Smooth muscle cell (in vitro differentiated cells): ENCODE measurements around the gene CYP2F1. TPM values are rescaled to one million over a fixed set of nuclear protein-coding genes. Genes with fewer than 3 reads are reported as not detected.

Source experiments
- DNase-seq: peaks from one replicate; lab custom pipeline; 2025; ENCODE audit not compliant: unreplicated experiment; lab: John Stamatoyannopoulos, UW
- H2AFZ ChIP-seq: fragments of 200-600 bp; sonication (generic); 2 replicates; pipeline ENCODE4 v1.6.0; 2016; ENCODE audit warnings: antibody characterized with exemption, low read depth, mild to moderate bottlenecking
- H3F3A ChIP-seq: fragments of 200-600 bp; sonication (generic); 2 replicates; pipeline ENCODE4 v1.6.0; 2017; ENCODE audit warnings: antibody characterized with exemption, low read depth
- H3K27ac ChIP-seq: fragments of 200-600 bp; sonication (generic); 2 replicates; pipeline ENCODE4 v1.5.1; 2016; ENCODE audit warnings: low read depth, mild to moderate bottlenecking
- H3K27me3 ChIP-seq: fragments of 200-600 bp; sonication (generic); 2 replicates; pipeline ENCODE4 v1.6.1; 2016; ENCODE audit warnings: low read depth, mild to moderate bottlenecking
- H3K36me3 ChIP-seq: fragments of 200-600 bp; sonication (generic); 2 replicates; pipeline ENCODE4 v1.5.1; 2016; ENCODE audit warnings: low read depth
- H3K4me1 ChIP-seq: fragments of 200-600 bp; sonication (generic); 2 replicates; pipeline ENCODE4 v1.5.1; 2016; ENCODE audit warnings: low read depth
- H3K4me2 ChIP-seq: fragments of 200-600 bp; sonication (generic); 2 replicates; pipeline ENCODE4 v1.6.0; 2016; ENCODE audit warnings: mild to moderate bottlenecking
- H3K4me3 ChIP-seq: fragments of 200-600 bp; sonication (generic); 2 replicates; pipeline ENCODE4 v1.5.1; 2016; ENCODE audit warnings: mild to moderate bottlenecking
- H3K79me2 ChIP-seq: fragments of 200-600 bp; sonication (generic); 2 replicates; pipeline ENCODE4 v1.6.0; 2016; ENCODE audit warnings: low read depth, mild to moderate bottlenecking
- H3K9ac ChIP-seq: fragments of 200-600 bp; sonication (generic); 2 replicates; pipeline ENCODE4 v1.6.0; 2016; ENCODE audit warnings: low read depth
- H3K9me3 ChIP-seq: fragments of 200-600 bp; sonication (generic); replicated peaks from 2 replicates; pipeline ENCODE4 v1.5.1; 2016; ENCODE audit warnings: low read depth
- H4K20me1 ChIP-seq: fragments of 200-600 bp; sonication (generic); 2 replicates; pipeline ENCODE4 v1.6.0; 2016; ENCODE audit warnings: low read depth
- CTCF ChIP-seq: fragments of 200-600 bp; sonication (generic); IDR thresholded peaks from 2 replicates; pipeline ENCODE4 v1.5.1; 2017; ENCODE audit warnings: borderline replicate concordance, mild to moderate bottlenecking, antibody characterized with exemption; ENCODE audit not compliant: insufficient read depth, poor library complexity, severe bottlenecking
- WGBS: methylation state at CpG from one replicate; pipeline ENCODE4 v1.1.7; 2016; ENCODE audit warnings: low lambda C conversion rate; 5-methylcytosine and 5-hydroxymethylcytosine counted together
- polyA plus RNA-seq: library from polyadenylated mRNA; unstranded; fragments of >200 nt; fragmentation: Nextera tagmentation; extraction: Ambion mirVana; gene quantifications from 2 replicates; pipeline ENCODE4 v1.2.1, GENCODE V29; 2016
- total RNA-seq: library from RNA; depleted of rRNA; stranded (reverse); fragments of >200 nt; gene quantifications from 2 replicates; pipeline ENCODE4 v1.2.3, GENCODE V29; 2014

The CYP2F1 gene
- total and polyA plus RNA-seq, 2 experiments from 2014 or later = not detected

GRCh38 chr19:41083516-41083915 is 30.7 kb upstream of the CYP2F1 start:
- Histone ChIP-seq H3K27ac (no peak overlapping the region), H3K79me2 (no peaks in the 10 kb centered on the region), H3K27me3 (peaks cover 20% of the 10 kb centered on the region), H3K9ac (no peak overlapping the region), H3K4me3 (no peak overlapping the region), H3K4me1 (no peaks in the 10 kb centered on the region), H4K20me1 (no peaks in the 10 kb centered on the region), H3K4me2 (no peak overlapping the region), H3K36me3 (no peaks in the 10 kb centered on the region), H3K9me3 (no peaks in the 10 kb centered on the region), H3F3A (no peaks in the 10 kb centered on the region), H2AFZ (no peak overlapping the region)
- 70% methylated on average over 2 of the region's 2 CpGs for WGBS
- no peak for TF ChIP-seq CTCF
- no peak for DNase-seq

GRCh38 chr19:41085748-41086415 is 28.4 kb upstream of the CYP2F1 start:
- WGBS = 74% methylated on average over 1 of the region's 1 CpG

GRCh38 chr19:41088151-41088550 is 26.1 kb upstream of the CYP2F1 start, which contains the start of gene CYP2A13:
Gene CYP2A13, plus strand, starts transcription at chr19:41088451. Its CDS starts 21 bp downstream, at chr19:41088472.
- Histone ChIP-seq H3K79me2 (no peaks in the 10 kb centered on the region), H2AFZ (no peak within 1 kb of the TSS), H3K36me3 (no peaks in the 10 kb centered on the region), H3F3A (no peaks in the 10 kb centered on the region), H3K4me2 (no peak within 1 kb of the TSS), H3K4me3 (no peak within 1 kb of the TSS), H3K27ac (no peak within 1 kb of the TSS), H3K27me3 (peaks cover 56% of the 10 kb centered on the region), H4K20me1 (no peaks in the 10 kb centered on the region), H3K4me1 (no peaks in the 10 kb centered on the region), H3K9me3 (no peaks in the 10 kb centered on the region), H3K9ac (no peak within 1 kb of the TSS)
- TF ChIP-seq CTCF = no peak
- no peak for DNase-seq
- WGBS = 95% methylated on average over 2 of the region's 2 CpGs

More at GRCh38 chr19:41085748-41086415, 28.4 kb upstream of the CYP2F1 start:
- Histone ChIP-seq H3K27ac (no peak overlapping the region), H2AFZ (no peak overlapping the region), H3K9me3 (no peaks in the 10 kb centered on the region), H3K4me3 (no peak overlapping the region), H4K20me1 (no peaks in the 10 kb centered on the region), H3K4me1 (no peaks in the 10 kb centered on the region), H3F3A (no peaks in the 10 kb centered on the region), H3K79me2 (no peaks in the 10 kb centered on the region), H3K36me3 (no peaks in the 10 kb centered on the region), H3K4me2 (no peak overlapping the region), H3K27me3 (peaks cover 43% of the 10 kb centered on the region), H3K9ac (no peak overlapping the region)
- no peak for DNase-seq
- no peak for TF ChIP-seq CTCF

- Histone ChIP-seq H3K36me3 (no peaks in the 10 kb centered on the region), H3K9ac (no peak overlapping the region), H3K4me2 (no peak overlapping the region), H3K27ac (no peak overlapping the region), H2AFZ (no peak overlapping the region), H3F3A (no peaks in the 10 kb centered on the region), H3K79me2 (no peaks in the 10 kb centered on the region), H3K4me1 (no peaks in the 10 kb centered on the region), H3K27me3 (peaks cover 59% of the 10 kb centered on the region), H3K9me3 (no peaks in the 10 kb centered on the region), H4K20me1 (no peaks in the 10 kb centered on the region), H3K4me3 (no peak overlapping the region)
- TF ChIP-seq CTCF = no peak
- WGBS = 2% methylated on average over 31 of the region's 32 CpGs
- no peak for DNase-seq
These were observed 24.3 kb upstream of the CYP2F1 start for GRCh38 chr19:41089959-41090358.
